H9 (cell line): ENCODE measurements around the gene PRRX2. TPM values are rescaled to one million over a fixed set of nuclear protein-coding genes. Genes with fewer than 3 reads are reported as not detected.

Source experiments
- DNase-seq: peaks from one replicate; pipeline ENCODE4 v3.0.0-alpha.2; 2017
- H2AFZ ChIP-seq: one replicate; pipeline ENCODE4 v1.6.1; 2013; ENCODE audit warnings: mild to moderate bottlenecking, low read length, control low read depth, moderate library complexity
- H2AK5ac ChIP-seq: 2 replicates; pipeline ENCODE4 v1.6.1; 2013; ENCODE audit warnings: low read length, control low read depth, mixed read lengths; ENCODE audit not compliant: insufficient read length
- H2BK120ac ChIP-seq: one replicate; pipeline ENCODE4 v1.6.1; 2013; ENCODE audit warnings: low read depth, mild to moderate bottlenecking, low read length, control low read depth, inconsistent platforms; ENCODE audit not compliant: poor library complexity, severe bottlenecking
- H2BK12ac ChIP-seq: 2 replicates; pipeline ENCODE4 v1.6.1; 2013; ENCODE audit warnings: low read length, control low read depth, mixed read lengths, low read depth; ENCODE audit not compliant: insufficient read length
- H2BK15ac ChIP-seq: 2 replicates; pipeline ENCODE4 v1.6.1; 2013; ENCODE audit warnings: low read depth, low read length, control low read depth
- H2BK20ac ChIP-seq: one replicate; pipeline ENCODE4 v1.6.1; 2013; ENCODE audit warnings: low read depth, mild to moderate bottlenecking, low read length, control low read depth, inconsistent platforms; ENCODE audit not compliant: poor library complexity, severe bottlenecking
- H2BK5ac ChIP-seq: 2 replicates; pipeline ENCODE4 v1.6.1; 2013; ENCODE audit warnings: low read length, control low read depth, mixed read lengths; ENCODE audit not compliant: insufficient read length
- H3K14ac ChIP-seq: 2 replicates; pipeline ENCODE4 v1.6.1; 2013; ENCODE audit warnings: low read length, control low read depth; ENCODE audit not compliant: insufficient read depth
- H3K18ac ChIP-seq: 2 replicates; pipeline ENCODE4 v1.6.1; 2013; ENCODE audit warnings: low read depth, mild to moderate bottlenecking, mixed read lengths, low read length, control low read depth; ENCODE audit not compliant: insufficient read length
- H3K23ac ChIP-seq: 2 replicates; pipeline ENCODE4 v1.6.1; 2013; ENCODE audit warnings: low read length, control low read depth, mixed read lengths, low read depth; ENCODE audit not compliant: insufficient read length
- H3K23me2 ChIP-seq: 2 replicates; pipeline ENCODE4 v1.6.1; 2013; ENCODE audit warnings: low read depth, mild to moderate bottlenecking, mixed read lengths, low read length, control low read depth; ENCODE audit not compliant: insufficient read length, poor library complexity, severe bottlenecking
- H3K27ac ChIP-seq: 2 replicates; pipeline ENCODE4 v1.5.1; 2013; ENCODE audit warnings: low read length, control low read depth, mixed read lengths, low read depth; ENCODE audit not compliant: insufficient read length
- H3K27me3 ChIP-seq: 2 replicates; pipeline ENCODE4 v1.6.1; 2013; ENCODE audit warnings: low read length, control low read depth, inconsistent platforms; ENCODE audit not compliant: insufficient read depth
- H3K4ac ChIP-seq: 2 replicates; pipeline ENCODE4 v1.6.1; 2013; ENCODE audit warnings: low read depth, mild to moderate bottlenecking, control low read depth, inconsistent platforms, low read length, moderate library complexity
- H3K4me1 ChIP-seq: 2 replicates; pipeline ENCODE4 v1.6.1; 2013; ENCODE audit warnings: low read length, control low read depth, inconsistent platforms; ENCODE audit not compliant: insufficient read depth
- H3K4me2 ChIP-seq: 2 replicates; pipeline ENCODE4 v1.6.1; 2013; ENCODE audit warnings: low read length, control low read depth, mixed read lengths; ENCODE audit not compliant: insufficient read length, insufficient read depth
- H3K56ac ChIP-seq: 2 replicates; pipeline ENCODE4 v1.6.1; 2013; ENCODE audit warnings: low read depth, mild to moderate bottlenecking, mixed read lengths, low read length, control low read depth; ENCODE audit not compliant: insufficient read length
- H3K79me1 ChIP-seq: 2 replicates; pipeline ENCODE4 v1.6.1; 2013; ENCODE audit warnings: low read depth, mild to moderate bottlenecking, moderate library complexity, low read length, control low read depth, inconsistent platforms; ENCODE audit not compliant: insufficient read depth, poor library complexity, severe bottlenecking
- H3K79me2 ChIP-seq: 2 replicates; pipeline ENCODE4 v1.6.1; 2013; ENCODE audit warnings: low read length, control low read depth, inconsistent platforms; ENCODE audit not compliant: insufficient read depth
- H3K9ac ChIP-seq: 2 replicates; pipeline ENCODE4 v1.6.1; 2013; ENCODE audit warnings: low read length, control low read depth, mixed read lengths; ENCODE audit not compliant: insufficient read length; ENCODE audit errors: extremely low read depth
- H3K9me3 ChIP-seq: one replicate; pipeline ENCODE4 v1.6.1; 2013; ENCODE audit warnings: low read depth, low read length, inconsistent platforms; ENCODE audit not compliant: control insufficient read depth
- H3T11ph ChIP-seq: one replicate; pipeline ENCODE4 v1.6.1; 2013; ENCODE audit warnings: mild to moderate bottlenecking, low read length, control low read depth, inconsistent platforms
- H4K20me1 ChIP-seq: one replicate; pipeline ENCODE4 v1.6.1; 2013; ENCODE audit not compliant: control insufficient read depth, insufficient read length, insufficient read depth
- H4K5ac ChIP-seq: 2 replicates; pipeline ENCODE4 v1.6.1; 2013; ENCODE audit warnings: low read depth, mild to moderate bottlenecking, mixed read lengths, low read length, control low read depth; ENCODE audit not compliant: insufficient read length
- H4K8ac ChIP-seq: replicated peaks from 2 replicates; pipeline ENCODE4 v1.6.1; 2013; ENCODE audit warnings: low read length, control low read depth, mixed read lengths, low read depth; ENCODE audit not compliant: insufficient read length
- H4K91ac ChIP-seq: 2 replicates; pipeline ENCODE4 v1.6.1; 2013; ENCODE audit warnings: low read depth, mild to moderate bottlenecking, moderate library complexity, mixed read lengths, low read length, control low read depth; ENCODE audit not compliant: insufficient read length
- H3K27ac Mint-ChIP-seq, 3 experiments: 2 replicates in 2 of 3; 3 replicates in 1 of 3; pipeline ENCODE4 v1.8.0; 2020 to 2021; ENCODE audit warnings: mixed read lengths in 3 of 3, mild to moderate bottlenecking in 1 of 3, moderate library complexity in 1 of 3
- H3K27me3 Mint-ChIP-seq: 2 replicates; pipeline ENCODE4 v1.8.0; 2021; ENCODE audit warnings: low read depth, mild to moderate bottlenecking, moderate library complexity, mixed read lengths
- H3K36me3 Mint-ChIP-seq, 3 experiments: 2 replicates in 2 of 3; 3 replicates in 1 of 3; pipeline ENCODE4 v1.8.0; 2020 to 2021; ENCODE audit warnings: low read depth in 3 of 3, mixed read lengths in 3 of 3; ENCODE audit not compliant: insufficient read depth in 1 of 3
- H3K4me1 Mint-ChIP-seq, 2 experiments: 2 replicates each; pipeline ENCODE4 v1.8.0; 2020; ENCODE audit warnings: mixed read lengths in 2 of 2
- H3K4me3 Mint-ChIP-seq, 2 experiments: 2 replicates in 1 of 2; 3 replicates in 1 of 2; pipeline ENCODE4 v1.8.0; 2020 to 2021; ENCODE audit warnings: mild to moderate bottlenecking in 2 of 2, mixed read lengths in 2 of 2, moderate library complexity in 1 of 2
- H3K9me3 Mint-ChIP-seq, 2 experiments: 2 replicates in 1 of 2; 3 replicates in 1 of 2; pipeline ENCODE4 v1.8.0; 2020; ENCODE audit warnings: mild to moderate bottlenecking in 2 of 2, mixed read lengths in 2 of 2, moderate library complexity in 1 of 2
- CTCF ChIP-seq: fragments of 200-600 bp; sonication (generic); conservative IDR thresholded peaks from 3 replicates; pipeline ENCODE4 v1.8.0; 2021; ENCODE audit warnings: antibody characterized with exemption, mild to moderate bottlenecking
- WGBS: extraction: QIAGEN DNeasy Blood & Tissue Kit; methylation state at CpG from one replicate; pipeline ENCODE4 v1.1.7; 2013; ENCODE audit warnings: missing lambda C conversion rate, low lambda C conversion rate, mixed read lengths; ENCODE audit not compliant: insufficient read length; ENCODE audit errors: extremely low coverage; 5-methylcytosine and 5-hydroxymethylcytosine counted together
- total RNA-seq: library from RNA; stranded (reverse); gene quantifications from 2 replicates; pipeline ENCODE4 v1.2.1, GENCODE V29; 2021

PRRX2 gene
- total RNA-seq, 1 experiment from 2014 or later: 3.9 TPM

DNA sequence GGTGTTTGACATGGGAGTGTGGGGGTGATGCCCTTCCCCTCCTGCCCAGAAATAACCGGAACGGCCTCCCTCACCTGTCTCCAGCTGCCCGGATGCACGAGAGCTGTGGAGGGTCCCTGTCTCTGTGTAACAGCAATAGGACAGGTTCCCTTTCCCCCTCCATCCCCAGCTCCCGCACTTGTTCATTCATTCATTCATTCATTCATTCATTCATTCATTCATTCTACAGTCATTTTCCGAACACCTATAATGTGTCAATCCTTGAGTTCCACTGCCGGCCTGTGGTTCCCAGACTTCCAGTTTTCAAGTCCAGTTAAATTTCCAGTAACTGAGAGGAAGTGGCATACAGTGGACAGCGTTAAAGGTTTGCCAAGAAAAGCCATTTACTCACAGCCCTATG, 7.3 kb downstream of the PRRX2 start:
- H3K27ac Mint-ChIP-seq: no peak overlapping the region
- no peak overlapping the region for H2BK15ac ChIP-seq
- H3T11ph ChIP-seq: no peak overlapping the region
- no peaks in the 10 kb centered on the region for H3K27me3 ChIP-seq
- no peaks in the 10 kb centered on the region for H3K9me3 Mint-ChIP-seq
- no peaks in the 10 kb centered on the region for H3K36me3 Mint-ChIP-seq
- no peak overlapping the region for H4K5ac ChIP-seq
- no peaks in the 10 kb centered on the region for H3K23me2 ChIP-seq
- no peak overlapping the region for H3K56ac ChIP-seq
- no peak overlapping the region for H3K4ac ChIP-seq
- H2AK5ac ChIP-seq: no peak overlapping the region
- no peak overlapping the region for H3K14ac ChIP-seq
- no peak overlapping the region for H4K91ac ChIP-seq
- H3K9me3 ChIP-seq: no peaks in the 10 kb centered on the region
- H3K18ac ChIP-seq: no peak overlapping the region
- WGBS: no CpG with 5 or more reads among the region's 8 CpGs
- H3K27ac ChIP-seq: no peak overlapping the region
- no peak overlapping the region for H3K23ac ChIP-seq
- H2AFZ ChIP-seq: no peak overlapping the region
- H3K79me2 ChIP-seq: no peaks in the 10 kb centered on the region
- H2BK5ac ChIP-seq: no peak overlapping the region
- H2BK120ac ChIP-seq: no peak overlapping the region
- no peak for TF ChIP-seq CTCF
- H3K4me1 Mint-ChIP-seq: peaks cover 17 to 21% of the 10 kb centered on the region in 2 experiments
- H3K9ac ChIP-seq: no peak overlapping the region
- no peak overlapping the region for H2BK12ac ChIP-seq
- no peak overlapping the region for H3K4me3 Mint-ChIP-seq
- no peaks in the 10 kb centered on the region; the same call in 1 of the 2 replicates for H3K4me1 ChIP-seq
- H3K79me1 ChIP-seq: no peaks in the 10 kb centered on the region
- no peak for DNase-seq
- no peak overlapping the region for H4K8ac ChIP-seq
- no peaks in the 10 kb centered on the region for H4K20me1 ChIP-seq
- H3K27me3 Mint-ChIP-seq: peaks cover 9% of the 10 kb centered on the region
- H2BK20ac ChIP-seq: no peak overlapping the region
- no peak overlapping the region for H3K4me2 ChIP-seq
